Amniotic stem cell (primary cell): ENCODE data around the gene PRKN.
A peak's percentile ranks its signal among the peaks of the same experiment; 100 is the strongest.

Experiments used
- DNase-seq: peaks from one replicate; lab custom pipeline; 2025; lab: John Stamatoyannopoulos, UW

Gene PRKN

DNA sequence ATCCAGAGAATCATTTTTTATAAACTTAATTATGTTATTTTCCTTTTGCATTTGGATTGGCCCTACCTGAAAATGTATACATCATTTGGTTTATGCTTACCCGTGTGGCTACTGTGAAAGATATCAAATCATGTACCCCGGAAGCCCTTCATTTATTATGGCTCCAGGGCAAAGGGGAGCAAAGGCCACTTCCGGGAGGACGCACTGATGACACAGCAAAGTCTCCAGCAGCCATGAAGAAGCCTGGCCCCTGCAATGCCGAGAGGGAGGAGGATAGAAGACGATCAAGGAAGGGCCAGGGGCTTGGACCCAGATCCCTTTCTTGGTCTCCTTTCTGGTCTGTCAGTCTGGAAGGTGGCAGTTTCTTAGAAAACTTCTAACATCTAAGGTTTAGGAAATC is 1073.4 kb downstream of the PRKN start:
- no peak for DNase-seq

- DNase-seq: no peak
Observed at GRCh38 chr6:161651949-161652348, 1075.6 kb downstream of the PRKN start.

DNA sequence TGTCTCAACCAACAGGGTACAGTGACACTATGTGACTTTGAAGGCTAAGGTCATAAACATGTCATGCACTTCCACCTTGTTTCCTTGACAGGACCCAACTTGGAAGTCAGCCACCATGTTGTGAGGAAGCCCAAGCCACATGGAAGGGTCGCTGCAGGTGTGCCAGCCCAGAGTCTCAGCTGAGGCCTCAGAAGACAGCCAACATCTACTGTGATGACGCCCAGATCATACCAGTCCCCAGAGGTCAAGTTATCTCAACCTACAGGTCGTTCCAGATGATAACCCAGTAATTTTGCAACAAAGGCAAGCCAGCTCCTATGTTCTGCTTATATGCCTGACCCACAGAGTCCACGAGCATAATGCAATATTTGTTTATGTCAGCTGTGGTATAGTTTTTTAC is 1077.7 kb downstream of the PRKN start:
- DNase-seq: no peak

- DNase-seq: no peak
Observed at GRCh38 chr6:161649068-161649467, 1078.5 kb downstream of the PRKN start.

GRCh38 chr6:161647234-161647633 is 1080.3 kb downstream of the PRKN start:
- DNase-seq: no peak

DNA sequence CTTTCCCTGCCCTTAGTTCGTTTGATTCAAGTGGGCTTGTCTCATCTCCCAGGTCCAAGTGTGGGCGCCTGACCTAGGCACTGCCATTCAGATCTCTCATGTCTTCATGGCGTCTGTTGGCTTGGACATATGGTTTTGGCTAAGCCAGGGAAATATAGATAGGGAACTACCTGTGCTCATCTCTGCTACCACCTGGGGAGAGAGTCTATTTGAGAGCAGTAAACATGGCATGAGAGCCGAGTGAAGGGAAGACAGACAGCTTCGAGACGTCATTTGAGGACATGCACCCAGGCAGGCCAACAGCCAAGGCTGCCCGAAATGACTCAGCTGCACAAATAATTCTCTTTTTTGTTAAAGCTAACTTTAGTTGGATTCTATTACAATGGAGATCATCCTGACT is 1083.0 kb downstream of the PRKN start:
- no peak for DNase-seq

DNA sequence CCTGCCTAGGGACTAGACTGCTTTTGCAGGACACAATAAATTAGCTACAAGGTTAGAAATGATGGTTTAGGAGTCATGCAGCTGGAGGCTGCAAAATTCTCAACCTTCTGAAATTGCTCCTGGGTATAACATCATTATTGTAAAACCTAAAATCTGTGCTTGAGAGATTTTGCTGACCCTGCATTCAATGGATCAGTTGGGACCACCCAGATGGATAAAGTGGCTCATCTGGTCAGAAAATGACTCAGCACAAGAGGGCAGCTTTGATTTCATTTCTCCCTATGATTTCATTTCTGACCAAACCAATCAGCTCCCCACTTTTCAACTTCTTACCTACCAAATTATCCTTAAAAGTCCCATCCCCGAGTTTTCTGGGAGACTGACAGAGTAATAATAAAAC is 1086.4 kb downstream of the PRKN start:
- DNase-seq: no peak

DNA sequence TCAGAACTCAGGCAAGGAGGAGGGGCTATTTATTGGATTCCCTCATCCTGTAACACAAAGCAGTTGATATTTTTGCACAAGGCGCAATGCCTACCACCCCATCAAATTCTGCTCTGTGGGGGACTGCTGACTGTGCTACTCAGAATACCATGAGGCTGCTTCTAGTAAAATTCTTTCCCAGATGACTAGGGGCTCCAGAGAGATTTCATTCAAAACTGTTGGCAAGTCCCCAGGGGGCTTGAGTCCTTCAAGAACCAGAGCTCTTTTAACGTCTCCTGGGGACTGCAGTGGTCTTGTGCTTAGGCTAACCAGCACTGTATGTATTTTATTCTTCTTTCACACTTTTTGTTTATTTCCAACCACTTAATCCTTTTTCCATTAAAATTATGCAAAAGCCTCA is 1087.8 kb downstream of the PRKN start:
- DNase-seq: no peak

- DNase-seq: no peak
Observed at GRCh38 chr6:161637658-161638057, 1089.9 kb downstream of the PRKN start.

GRCh38 chr6:161636882-161637430 is 1090.6 kb downstream of the PRKN start:
- DNase-seq: no peak

DNA sequence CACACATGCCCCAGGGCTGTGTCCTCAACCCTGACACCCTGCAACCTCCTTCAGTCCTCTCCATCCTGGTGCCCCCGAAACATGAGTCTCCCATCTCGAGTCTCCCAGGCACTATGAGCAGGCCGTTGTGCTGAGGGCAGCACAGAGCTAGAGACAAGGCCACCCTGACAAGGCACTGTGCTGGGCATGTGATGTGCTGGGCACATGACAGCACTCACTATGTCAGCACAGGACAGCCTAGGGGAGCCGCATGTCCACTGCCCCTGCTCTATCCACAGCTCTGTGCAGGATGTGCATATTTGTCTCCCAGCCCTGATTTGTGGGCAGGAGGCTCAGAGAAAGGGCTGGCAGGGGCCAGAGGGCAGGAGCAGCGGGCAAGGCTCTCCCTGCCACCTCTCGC is 1091.6 kb downstream of the PRKN start:
- no peak for DNase-seq

- no peak for DNase-seq
Observed at GRCh38 chr6:161634916-161635315, 1092.7 kb downstream of the PRKN start.

DNA sequence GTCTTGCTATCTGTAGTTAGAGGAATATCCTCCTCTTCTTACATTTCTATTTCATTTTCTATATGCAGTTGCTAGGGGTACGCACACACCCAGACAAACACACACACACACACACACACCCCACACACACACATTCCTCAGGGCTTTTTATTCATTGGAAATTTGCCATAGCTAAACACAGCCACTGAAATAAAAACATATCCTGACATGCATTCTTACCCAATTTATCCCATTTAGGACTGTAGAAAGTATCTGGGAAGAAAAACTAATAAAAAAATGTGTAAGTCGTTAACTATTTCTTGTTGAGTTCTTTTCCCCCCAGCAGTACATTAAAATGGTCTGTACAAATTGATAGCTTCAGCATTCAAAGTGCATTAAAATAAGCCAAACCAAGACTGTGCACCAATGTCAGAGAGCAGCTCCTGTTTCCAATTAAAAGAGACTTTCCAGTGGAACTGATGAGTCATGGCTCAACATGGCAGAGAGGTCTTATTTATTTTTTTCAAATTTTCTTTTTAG is 1095.8 kb downstream of the PRKN start:
- DNase-seq: peak; percentile 40

DNA sequence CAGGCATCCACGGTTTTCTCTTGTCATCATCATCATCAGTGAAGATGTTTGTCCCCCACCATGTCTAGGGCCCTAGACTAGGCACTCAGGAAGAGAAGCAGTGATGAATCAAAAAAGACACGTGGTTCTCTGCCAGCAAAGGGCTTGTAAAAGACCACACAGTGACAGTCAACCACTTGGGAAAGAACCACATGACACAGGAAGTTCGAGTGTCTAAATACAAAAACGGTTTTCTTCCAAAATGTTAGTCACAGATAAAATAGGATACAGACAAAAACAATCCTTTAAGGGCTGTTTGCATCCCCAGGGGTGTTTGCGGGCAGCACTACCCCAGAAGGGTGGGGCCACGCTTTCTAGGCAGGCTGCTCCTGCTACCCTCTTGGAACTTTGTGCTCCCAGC is 1096.9 kb downstream of the PRKN start:
- no peak for DNase-seq

GRCh38 chr6:161626132-161626676 is 1101.4 kb downstream of the PRKN start:
- DNase-seq: no peak

DNA sequence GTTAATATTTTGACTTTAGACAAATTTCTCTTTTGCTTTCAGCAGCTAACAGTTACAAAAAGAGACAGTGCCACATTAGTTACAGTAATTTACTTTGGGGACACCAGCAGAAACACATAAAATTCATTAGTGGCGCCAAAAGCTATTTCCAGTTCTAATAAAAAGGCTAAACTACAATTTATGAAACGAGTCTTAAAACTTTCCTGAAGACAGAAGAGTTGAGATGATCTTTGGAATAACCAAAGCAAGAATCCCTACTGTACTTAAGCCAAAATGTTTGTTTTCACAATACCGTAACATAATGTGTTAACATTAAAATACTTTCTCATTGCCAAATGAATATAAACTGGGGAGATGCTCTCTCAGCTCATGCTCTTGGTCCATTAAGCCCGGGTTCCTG is 1103.5 kb downstream of the PRKN start:
- no peak for DNase-seq

- DNase-seq: no peak
Observed at GRCh38 chr6:161622779-161623178, 1104.8 kb downstream of the PRKN start.

DNA sequence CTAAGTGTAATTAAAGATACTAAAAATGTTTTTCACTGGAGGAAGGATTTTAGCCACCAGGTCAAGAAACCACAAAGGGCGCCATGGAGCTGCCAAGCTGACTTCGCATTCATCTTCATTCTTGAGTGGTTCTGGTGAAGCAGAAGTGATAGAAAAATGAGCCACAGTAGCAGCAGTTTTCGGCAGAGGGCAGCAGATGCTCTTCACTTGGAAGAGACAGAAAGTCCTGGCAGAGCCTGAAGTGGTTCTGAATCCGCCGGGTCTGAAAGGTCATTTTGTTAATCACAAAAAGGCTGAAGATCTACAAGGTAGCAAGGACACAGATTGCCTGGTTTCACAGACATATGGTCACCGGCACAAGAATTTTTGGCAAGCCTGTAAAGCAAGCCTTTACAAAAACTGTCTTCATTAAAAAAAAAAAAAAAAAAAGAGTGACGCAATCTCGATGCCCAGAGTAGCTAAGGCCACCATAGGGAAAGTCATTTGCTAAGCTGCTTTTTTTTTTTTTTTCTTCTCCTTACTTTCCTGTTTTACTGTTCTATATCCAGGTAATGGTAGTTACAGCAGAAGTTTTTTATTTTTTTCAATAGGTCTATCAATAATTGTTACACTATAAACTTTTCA is 1108.6 kb downstream of the PRKN start:
- no peak for DNase-seq

DNA sequence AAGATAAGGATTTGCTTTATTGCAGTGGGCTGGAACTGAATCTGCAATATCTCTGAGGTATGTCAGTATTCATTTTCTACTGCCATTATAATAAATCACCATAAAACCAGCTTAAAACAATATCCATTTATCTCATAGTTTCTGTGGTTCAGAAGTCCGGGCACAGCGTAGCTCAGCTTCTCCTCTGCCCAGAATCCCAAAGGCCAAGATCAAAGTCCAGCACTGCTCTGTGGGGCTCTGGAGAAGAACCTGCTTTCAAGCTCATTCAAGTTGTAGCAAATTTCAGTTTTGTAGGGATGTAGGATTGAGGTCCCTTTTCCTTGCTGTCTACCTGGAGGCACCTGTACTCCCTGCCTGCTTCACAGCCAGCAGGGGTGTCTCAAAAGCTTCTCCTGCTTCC is 1113.9 kb downstream of the PRKN start:
- no peak for DNase-seq

- no peak for DNase-seq
Observed at GRCh38 chr6:161608771-161609170, 1118.8 kb downstream of the PRKN start.

GRCh38 chr6:161607696-161608297 is 1119.8 kb downstream of the PRKN start:
- no peak for DNase-seq

DNA sequence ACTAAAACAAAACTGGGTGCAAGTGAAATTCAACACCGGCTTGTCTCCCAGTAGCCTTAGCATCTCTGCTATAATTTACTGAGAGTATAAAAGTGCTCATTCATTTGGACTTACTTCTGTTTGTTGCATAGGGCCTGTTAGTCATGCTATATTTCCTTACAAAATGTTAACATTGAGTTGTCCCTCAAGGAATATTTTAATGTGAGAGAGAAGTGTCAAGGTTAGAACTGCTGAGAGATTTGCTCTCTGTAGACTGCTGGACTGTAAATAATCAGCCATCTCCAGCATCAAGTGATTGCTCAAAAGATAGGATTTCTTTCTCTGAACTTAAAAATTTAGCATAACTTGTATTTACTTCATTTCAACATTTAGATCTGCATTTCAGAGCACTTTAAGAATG is 1125.2 kb downstream of the PRKN start:
- DNase-seq: no peak

- no peak for DNase-seq
Observed at GRCh38 chr6:161598896-161599295, 1128.7 kb downstream of the PRKN start.
